LNCAP (cell line): ENCODE data around the gene MPDU1.

Experiments used
- CTCF ChIP-seq: fragments of 450-650 bp; IDR thresholded peaks from 2 replicates; pipeline ENCODE4 v1.5.1; 2017; ENCODE audit warnings: mild to moderate bottlenecking

Gene MPDU1

GRCh38 chr17:7588553-7589203, 5.0 kb downstream of the MPDU1 start:
- TF ChIP-seq CTCF, result no peak

GRCh38 chr17:7589204-7589868, 5.7 kb downstream of the MPDU1 start:
- TF ChIP-seq CTCF, result peak; percentile 49; the same call in 1 of the 2 replicates

DNA sequence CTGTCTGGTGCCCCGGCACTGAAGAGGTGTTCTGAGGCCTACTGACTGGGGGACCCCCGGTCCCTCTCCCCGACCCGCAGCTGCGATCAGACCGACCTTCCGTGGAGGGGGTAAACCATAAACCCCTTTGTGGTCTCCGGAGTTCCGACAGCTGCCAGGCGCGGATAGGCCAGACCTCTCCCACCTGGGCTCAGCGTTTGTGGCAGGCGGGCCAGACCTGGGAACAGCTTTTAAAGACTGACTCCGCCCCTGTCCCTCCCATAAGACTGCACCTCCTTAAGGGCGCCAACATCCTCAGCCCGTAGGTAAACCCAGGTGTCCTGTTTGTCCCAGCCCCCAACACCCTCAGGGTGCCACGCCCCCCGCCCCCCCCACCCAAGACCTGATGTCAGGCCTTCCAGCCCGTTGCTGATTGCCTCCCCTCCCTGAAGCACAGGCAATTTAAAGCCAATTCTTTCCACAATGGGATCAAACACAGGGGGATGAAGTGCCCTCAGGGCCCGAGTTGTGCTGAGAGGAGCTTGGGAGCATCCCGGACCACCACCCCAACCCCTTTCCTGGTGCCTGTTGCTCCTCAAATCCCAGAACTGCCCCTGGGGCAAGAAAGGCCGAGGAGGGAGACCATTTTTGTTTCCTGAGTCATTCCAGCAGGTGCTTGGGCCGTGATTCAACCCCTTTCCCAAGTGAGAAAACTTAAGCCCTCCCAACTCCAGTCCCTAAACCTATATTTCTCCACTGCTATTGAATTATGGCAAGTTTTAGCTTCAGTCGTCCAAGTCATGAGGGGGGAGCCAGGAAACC, 6.4 kb downstream of the MPDU1 start, which contains the start of gene SOX15:
TSS of gene SOX15 (minus strand) at position 204 of the 801 bp plus-strand sequence. CDS start 418 bp downstream, outside the sequence.
- TF ChIP-seq CTCF, result no peak

DNA sequence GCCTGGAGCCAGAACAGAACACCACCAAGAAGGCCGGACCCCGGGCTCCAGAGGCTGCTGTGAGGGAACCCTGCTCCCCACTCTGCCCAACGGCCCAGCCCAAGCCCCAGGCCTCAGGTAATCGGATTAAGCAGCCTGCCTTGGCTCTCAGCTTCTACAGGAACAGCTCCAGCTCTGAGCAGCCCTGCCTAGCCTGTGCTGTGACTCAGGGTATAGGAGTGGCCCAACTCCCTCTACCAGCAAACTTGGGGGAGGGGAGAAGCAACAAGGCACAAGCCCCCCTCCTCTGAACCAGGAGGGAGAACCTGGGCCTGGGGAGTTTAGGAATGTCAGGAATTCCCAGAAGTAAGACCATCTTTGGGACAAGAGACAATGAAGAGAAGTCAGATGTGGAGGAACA, 7.1 kb downstream of the MPDU1 start:
- no peak for TF ChIP-seq CTCF

DNA sequence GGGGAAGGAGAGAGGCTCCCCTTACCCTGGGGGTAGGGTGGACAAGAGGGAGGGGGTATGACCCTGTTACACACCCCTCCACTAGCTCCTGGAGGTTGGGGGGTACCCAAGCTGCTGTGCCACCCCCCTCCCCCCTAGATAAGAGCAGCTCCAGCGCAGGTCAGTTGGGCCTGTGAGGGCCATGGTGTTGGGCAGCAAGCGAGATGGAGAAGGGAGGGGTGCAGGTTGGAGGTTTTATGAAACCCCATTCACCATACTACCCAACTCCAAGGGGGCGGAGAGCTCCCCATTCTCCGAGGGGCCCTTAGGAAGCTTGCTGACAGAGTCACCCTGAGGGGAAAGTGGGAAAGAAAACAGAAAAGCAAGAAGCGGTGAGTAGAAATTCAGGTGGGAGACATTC, 7.9 kb downstream of the MPDU1 start:
- no peak for TF ChIP-seq CTCF

DNA sequence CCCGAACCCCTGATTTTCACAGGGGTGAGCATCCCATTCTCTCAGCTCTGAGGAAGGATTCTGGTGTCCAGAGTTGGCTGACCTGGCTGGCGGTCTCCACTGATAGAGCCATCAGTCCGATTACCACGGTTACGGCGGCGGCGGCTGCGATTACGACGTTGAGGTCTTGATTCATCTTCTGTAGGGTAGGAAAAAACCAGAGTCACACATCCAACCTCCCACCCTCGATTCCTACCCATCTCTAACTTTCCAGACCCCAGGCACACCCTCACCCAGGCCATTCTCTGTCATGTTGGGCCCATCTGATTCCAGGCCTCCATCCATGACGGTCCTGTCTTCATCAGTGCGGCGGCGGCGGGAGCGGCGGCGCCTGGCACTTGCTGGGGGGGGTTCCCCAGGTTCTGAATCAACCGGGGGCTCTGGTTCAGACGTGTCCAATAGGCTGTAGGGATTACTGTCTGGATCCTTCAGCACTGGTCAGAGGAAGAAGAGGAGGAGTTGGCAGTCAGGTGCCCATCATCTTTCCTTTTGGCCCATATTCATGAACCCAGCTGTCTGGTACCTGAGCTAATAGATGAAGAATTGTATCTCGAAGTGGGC, 8.9 kb downstream of the MPDU1 start:
- no peak for TF ChIP-seq CTCF

- no peak for TF ChIP-seq CTCF
These were observed 9.6 kb downstream of the MPDU1 start for GRCh38 chr17:7593296-7593695.
